NCI-H2196 treated with DMSO at 0.1 percent for 48 hours (cell line): ENCODE results near the gene CACNA2D1.
A peak's percentile ranks its signal among the peaks of the same experiment; 100 is the strongest.
"Not testable (repeated sequence)": the region's sequence is repeated elsewhere in the genome, so short reads cannot be mapped to it uniquely, and the experiment has no call there.

Source experiments
- DNase-seq: peaks from one replicate; lab custom pipeline; 2025; ENCODE audit not compliant: unreplicated experiment; lab: John Stamatoyannopoulos, UW

Gene CACNA2D1

DNA sequence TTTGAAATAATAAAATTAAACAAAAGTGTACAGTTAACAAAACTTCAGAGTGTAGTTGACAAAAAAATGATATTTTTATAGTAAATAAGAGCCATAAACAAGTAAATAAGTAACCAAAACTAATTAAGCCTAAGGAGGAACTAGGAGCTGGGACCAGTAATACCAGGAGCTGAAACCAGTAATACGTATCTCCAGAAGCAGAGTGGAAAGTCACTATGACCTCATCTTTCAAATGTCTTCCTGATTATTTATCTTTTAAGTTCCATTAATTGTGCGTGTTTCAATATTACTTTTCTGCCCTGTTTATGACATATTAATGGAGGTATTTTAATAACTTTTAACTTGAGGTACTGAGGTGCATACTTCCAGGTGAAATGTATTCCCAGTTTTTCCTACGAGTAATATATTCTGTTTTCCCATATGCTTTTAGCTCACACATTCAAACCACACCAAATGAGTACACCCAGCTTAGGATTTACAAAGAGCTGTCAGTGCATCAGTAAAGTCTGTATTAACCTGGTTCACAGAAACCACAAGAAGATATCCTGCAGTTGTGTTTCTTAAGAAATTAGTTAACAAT is 390.0 kb downstream of the CACNA2D1 start:
- no peak for DNase-seq

DNA sequence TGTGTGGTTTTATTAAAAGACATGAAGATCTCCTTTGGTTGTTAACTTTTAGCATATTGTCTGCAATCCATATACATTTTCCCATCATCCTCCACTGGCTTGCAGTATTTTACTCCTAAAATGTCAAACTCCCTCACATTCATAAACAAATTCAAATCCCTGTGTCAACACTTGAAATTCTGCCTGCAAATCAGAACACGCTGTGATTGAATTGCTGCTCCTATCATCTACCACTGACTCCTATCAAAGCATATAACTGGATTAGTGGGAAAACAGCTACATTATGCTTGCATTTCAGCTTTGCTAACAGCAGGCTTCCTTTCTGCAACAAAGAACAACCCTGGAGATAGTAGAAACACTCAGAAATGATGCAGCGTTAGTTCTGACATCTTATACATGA is 392.0 kb downstream of the CACNA2D1 start:
- no peak for DNase-seq

DNA sequence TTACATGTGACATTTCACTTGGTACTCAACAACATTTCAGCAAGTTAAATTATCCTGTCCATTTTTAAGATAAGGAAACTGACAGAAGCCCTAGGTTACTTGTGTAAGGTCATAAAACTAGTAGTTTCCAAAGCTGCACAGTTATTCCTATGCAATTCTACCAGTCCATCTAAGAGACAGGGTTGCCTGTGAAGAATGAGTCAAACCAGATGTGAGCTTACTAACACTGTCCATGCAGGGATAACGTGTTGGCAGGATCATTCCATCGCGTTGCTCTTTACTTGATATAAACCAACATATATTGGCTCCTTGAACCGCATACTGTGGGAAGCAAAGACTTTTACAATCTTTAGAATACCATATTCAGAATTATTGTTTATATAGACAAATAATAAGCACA is 392.8 kb downstream of the CACNA2D1 start:
- no peak for DNase-seq

DNA sequence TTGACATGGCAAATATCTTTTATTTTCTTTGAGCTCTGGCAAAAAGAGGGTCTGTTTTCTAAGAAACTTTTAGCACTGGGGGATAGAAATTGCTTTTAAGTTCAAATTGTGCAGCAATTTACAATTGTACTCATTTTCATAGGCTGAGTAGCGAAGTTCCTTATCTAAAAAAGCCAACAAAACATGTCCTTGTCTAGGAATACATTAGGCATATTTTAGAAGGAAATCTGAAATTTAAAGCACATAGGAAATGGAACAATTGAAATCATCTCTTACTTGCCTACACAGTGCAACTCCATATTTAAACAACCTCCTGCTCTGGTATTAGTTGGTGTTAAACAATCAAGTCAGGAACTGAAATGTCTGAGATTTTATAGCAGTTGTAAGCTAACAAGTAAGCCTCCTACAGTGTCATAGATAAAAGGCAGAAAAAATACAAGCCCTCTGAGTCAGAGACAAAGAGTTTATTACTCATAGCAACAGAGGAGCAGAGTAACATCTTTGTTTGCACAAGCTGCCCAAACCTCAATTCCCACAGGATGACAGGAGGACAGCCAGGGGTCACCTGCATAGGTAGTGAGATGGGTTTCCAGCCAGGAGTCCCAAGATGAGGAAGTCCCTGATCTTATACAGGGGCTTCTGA is 393.6 kb downstream of the CACNA2D1 start:
- DNase-seq, result no peak

DNA sequence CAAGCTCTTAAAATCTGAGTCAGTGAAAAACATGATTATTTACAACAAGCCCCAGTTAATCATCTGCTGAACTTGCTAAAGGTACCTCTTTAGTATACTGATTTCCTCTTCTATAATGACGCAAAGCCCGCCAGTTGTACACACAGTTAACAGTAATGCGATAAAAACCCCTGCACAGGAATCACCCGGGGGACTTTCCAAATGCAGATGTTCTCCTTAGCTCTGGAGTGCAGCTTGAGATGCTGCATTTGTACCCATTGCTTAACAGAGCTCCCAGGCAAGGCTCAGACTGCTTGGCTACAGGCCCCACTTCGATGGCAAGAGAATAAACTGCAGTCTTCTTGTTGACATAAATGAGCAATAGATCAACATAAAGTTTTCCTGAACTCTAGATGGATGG is 394.1 kb downstream of the CACNA2D1 start:
- no peak for DNase-seq

DNA sequence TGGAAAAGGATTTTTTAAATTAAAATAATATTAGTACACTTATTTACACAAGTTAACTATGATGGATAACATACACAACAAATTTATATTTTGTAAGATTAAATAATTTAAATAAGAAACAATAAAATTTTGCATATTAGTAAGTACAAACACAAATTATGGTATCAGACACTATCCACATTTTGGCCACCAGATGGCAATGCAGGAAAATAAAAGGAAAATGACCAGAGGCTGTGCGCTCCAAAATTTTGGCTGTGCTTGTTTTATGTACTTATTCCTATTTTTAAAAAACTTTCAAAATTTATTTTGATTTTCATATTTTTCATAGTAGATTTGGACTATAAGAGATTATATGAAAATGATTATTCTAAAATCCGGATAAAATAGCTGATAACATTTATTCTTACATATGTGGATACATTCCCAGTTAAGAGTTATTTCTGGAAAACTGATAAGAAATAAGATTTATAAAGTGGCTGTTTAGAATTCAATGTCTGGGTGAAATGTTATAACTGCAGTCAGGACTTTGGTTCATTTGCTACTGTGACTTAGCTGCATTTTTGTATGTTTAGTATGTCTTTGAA is 399.0 kb downstream of the CACNA2D1 start:
- DNase-seq, result peak; percentile 8

DNA sequence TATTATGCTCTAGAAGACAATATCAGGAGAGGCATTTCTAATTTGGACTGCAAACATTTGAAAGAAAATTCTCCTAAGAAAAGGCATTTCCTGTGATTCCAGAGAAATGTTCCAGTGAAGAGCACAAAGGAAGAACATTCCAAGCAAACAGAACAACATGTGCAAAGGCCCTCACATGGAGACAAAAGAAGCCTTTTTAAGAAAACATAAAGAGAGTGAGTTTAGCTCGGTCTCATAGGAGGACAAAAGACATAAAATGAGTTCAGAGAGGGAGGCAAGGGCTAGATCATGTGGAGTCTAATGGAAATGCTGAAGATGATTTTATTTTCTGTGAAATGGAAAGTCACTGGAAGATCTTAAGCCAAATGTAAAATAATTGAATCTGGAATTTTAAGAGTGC is 404.0 kb downstream of the CACNA2D1 start:
- DNase-seq, result no peak

DNA sequence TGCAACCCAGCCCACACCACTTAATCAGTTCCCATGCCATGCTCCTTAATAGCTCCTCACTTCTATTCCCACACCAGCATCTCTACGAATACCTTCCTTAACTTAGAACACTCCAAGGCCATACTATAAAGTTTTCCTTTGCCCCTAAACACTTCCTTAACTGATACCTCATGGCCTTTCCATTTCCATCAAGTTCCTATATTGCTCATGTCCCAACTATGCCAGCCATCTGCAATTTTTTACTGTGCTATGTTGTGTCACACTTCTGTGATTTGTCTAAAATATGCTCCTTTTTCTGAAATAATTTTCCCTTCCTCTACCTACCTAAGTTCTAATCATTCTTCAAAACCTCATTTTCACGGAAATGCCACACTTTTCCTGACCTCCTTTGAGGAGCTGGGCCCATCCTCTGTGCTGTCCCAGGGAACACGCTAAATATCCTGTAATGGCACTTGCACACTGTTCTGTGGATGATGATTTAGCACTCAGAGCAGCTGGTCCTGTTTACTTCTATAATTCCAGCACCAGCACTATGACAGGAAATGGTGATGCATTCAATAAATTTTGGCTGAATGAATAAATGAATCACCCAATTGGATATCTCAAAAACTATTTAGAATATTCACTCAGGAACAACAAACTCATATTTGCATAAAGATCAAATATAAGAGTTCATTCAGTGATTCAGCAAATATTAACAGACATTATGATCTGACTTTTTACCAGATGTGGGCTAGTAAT is 407.3 kb downstream of the CACNA2D1 start:
- DNase-seq, result no peak

DNA sequence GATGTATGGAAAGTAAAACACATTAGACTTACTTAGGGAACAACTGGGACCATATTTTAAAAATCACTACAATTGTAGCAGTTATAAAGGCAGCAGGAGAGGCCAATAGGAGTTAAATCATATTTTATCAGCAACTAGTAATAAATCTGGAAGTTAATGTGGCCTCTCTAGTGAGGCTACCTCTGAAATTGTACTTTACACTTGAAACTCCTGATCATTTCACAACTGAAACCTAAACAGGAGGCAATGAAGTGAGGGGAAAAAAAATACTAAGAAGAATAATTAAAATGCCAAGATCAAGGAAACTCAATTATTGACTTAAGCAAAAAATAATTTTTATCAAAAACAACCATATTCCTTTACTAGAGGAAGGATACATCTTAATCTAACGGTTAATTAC is 408.1 kb downstream of the CACNA2D1 start:
- no peak for DNase-seq

DNA sequence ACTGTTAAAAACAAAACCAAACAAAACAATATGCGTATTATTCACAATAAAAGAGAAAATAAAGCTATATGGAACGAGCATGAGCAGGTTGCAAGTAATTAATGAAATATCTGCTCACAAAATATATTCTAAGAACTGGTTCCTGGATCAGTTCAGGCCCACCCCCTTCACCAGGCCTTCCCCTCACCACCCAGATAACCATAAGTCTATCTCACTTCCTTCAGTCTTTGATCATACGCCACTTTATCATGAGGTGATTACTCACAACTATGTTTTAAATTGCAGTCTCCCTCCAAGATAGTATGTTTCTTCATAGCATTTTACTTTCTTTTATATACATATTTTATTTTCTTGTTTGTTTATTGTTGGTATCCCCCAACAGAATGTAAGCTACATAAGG is 410.7 kb downstream of the CACNA2D1 start:
- no peak for DNase-seq

DNA sequence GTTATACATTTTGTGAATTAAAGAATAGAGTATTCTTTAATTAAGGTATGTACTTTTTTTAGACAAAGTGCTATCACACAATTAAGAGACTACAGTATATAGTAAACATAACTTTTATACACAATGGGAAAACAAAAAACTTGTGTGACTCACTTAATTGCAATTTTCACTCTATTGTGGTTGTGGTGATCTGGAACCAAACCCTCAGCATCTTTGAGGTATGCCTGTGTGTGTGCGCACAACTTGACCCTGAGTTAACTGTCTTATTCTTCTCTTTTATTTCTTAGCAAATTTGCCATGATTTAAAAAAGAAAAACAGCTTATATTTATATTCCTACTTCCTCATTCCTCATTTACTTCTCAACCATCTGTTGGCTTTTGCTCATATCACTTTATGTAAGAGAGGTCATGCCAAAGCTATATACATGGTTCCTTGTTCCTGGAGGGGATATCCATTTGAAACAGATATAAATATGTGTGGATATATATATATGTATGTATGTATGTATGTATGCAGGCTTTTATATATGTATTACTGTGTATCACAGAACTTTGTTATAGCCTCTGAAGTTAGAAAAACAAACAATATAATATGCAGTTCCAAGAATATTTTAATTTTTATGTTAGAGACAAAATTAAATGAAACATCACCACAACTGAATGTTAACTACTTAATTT is 414.2 kb downstream of the CACNA2D1 start:
- no peak for DNase-seq

DNA sequence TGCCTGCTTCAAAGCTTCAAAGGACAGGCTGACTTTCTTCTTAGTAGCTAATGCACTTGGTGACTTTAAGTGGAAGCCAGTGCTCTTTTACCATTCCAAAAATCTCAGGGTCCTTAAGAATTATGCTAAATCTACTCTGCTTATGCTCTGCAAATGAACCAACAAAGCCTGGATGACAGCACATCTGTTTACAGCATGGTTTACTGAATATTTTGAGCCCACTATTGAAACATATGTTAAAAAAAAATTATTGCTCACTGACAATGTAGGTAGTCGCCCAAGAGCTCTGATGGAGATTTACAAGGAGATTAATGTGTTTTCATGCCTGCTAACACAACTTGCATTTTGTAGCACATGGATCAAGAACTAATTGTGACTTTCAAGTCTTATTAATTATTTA is 415.5 kb downstream of the CACNA2D1 start:
- no peak for DNase-seq

DNA sequence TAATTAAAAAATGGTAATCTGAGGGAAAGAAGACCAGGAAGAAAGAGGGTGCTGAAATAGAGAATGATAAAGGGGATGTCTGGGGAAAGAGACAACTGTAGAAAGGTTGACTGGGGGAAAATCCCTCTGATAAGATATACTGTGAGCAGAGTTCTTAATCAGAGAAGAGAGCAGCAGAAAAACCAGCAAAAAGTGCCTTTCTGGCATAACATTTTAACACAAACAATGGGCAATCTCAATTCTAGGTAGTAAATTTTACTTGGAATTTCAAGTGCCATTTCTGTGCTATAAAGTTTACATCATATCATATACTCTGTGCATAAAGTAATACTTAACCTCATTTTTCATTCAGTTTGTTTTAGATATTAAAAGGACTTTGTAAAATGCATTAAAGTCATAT is 421.9 kb downstream of the CACNA2D1 start:
- no peak for DNase-seq

DNA sequence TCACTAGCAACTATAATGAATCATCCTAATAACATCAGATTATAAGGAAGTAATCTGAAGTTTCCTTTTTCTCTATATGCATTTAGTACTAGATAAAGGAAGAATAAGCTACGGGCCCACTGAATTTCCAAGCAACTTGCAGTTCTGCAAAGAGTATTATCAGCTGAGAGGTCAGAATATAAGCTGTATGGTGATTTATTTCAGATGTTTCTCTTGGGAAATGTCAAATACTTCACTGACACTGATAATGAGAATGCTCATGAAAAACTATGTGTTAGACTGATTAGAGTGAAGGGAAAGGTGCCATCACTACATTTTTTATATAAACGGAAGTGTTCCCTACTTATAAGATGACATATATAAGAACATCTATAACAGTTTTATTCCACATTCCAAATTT is 422.5 kb downstream of the CACNA2D1 start:
- DNase-seq, result no peak

DNA sequence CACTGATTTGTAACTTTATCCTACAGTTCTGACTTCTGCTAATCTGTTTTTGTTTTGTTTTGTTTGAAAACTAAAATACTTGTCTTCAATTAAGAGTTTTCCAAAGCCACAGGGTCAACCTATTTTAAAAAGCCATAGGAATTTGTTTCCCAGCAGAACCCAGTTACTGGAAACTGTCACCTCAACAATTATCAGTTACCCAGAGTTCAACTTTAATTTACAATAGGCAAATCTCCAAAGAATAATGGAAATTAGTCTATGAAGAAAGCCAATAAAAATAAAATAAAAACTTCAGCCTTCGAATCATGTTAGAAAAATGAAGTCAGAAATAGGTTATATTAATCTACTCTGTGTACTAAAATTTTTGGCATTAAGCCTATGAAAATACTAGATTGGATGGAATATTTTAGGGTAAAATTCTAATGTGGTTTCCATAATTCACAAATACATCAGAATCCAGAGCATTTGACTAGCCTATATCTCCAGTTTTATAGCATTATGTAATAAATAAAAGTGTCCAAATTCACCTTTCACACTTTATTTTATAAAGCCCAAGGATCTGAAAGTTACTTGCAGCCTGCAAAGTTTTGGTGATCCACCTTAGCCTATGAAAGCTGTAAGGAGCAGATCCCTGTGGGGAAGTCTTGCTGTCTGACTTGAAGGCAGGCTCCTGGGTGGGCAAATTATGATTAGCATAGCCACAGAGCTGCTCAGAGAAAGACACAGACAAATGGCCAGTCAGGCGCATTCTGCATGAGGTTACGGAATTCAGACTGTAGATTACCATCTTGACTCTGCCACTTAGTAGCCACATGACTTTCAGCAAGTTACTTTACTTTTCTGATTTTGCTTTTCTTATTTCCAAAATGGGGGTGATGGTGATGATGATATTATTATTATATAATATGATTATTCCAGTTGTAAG is 423.8 kb downstream of the CACNA2D1 start:
- DNase-seq, result no peak

DNA sequence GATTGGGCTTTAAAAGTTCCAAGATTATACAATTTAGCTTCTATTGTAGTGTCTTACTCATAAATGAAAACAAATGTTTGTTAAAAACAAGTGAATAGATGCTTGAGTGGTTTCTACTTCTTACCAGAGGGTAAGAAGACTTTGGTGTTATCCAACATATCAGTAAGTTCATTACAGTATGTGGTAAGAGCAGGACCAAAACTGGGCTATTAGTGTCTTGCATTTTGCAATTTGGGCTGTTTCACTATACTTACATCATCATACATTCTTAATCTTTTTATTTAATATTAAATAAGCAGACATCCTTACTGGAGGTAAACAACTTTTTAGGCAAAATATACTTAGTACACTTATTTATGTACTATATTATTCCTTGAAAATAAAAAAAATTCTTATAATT is 425.4 kb downstream of the CACNA2D1 start:
- DNase-seq, result no peak

DNA sequence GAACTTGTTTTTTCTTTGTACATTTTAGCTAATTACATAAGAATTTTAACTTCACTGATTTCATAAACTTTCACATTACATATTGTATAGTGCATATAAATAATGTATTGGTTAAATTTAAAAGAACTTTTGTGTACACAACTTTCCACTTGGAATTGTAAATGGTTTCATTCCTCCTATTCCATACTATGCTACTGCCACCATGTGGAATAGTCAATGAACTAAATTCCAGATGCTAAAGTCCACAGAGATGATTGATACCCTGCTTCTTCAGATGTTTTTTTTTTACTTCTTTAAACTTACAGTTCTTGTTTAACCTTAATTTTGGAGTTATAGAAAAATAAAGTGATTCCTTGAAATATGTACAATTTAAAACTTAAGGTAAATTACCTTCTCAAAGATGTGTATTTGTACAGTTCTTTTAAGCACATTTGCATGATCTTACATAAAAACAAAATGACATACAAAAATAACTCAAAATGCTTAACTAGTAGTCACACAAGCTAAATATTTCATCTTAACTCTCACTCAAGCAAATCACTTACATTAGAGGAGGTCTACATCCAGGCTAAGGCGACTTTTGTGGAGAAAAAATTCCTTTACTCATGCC is 426.1 kb downstream of the CACNA2D1 start:
- DNase-seq, result no peak

DNA sequence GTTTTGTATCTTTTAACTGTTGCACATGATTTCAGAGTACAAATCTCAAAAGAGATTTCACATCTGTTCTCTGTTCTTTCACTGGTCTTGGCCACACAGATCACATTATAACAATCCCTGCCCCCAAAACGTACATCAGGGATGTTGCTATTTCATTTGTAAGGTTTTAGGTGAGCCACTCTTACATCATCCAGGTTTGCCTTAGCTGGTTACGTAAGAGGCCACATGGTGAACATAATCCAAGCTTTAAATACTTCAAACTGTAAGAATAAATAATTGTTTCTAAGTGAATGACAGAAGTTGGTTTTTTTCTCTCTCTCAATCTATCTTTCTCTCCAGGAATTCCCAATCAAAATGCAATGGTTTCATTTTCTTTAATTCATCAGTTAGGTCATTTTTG is 427.8 kb downstream of the CACNA2D1 start:
- DNase-seq, result no peak

DNA sequence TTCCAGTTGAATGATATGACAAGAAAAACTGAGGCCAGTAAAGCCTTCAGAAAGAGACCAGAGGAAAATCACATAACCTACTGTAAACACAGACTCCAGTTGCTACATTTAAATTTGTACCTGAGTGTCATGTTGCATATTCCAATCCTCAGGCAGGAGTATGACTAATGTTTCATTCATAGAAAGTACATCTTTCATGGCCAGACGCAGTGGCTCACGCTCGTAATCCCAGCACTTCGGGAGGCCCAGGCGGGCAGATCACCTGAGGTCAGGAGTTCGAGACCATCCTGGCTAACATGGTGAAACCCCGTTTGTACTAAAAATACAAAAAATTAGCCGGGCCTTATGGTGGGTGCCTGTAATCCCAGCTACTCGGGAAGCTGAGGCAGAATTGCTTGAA is 429.0 kb downstream of the CACNA2D1 start:
- DNase-seq, result not testable (repeated sequence)

DNA sequence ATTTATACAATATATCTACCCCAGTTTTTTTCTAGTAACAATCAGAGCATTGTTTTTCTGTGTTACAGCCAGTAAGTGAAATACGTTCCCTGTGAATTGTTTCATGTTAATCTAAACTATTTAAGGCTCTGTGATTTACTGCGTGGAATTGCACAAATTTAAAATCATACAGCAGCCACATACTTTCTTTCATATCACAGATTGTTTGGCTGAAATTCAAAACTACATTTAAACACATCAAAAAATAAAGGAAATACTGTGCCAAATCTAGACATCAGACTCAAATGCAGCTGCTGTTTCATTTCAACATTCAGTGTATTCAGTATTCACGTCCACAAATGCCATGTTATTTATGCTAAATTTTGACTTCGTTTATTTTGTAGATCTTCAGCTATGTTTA is 431.1 kb downstream of the CACNA2D1 start:
- no peak for DNase-seq
